K562 (cell line): ENCODE results near the gene PLK5. TPM values are rescaled to one million over a fixed set of nuclear protein-coding genes. Genes with fewer than 3 reads are reported as not detected.

ENCODE experiments used
- ATAC-seq: fragments of 200-7000 bp; cut with Tn5 transposase; 3 replicates; pipeline ENCODE4 v1.9.1; 2020; ENCODE audit warnings: moderate library complexity
- BruUV-seq: library from RNA; stranded (reverse); fragments of 400-500 nt; replicated peaks from 2 replicates; lab custom pipeline; 2021; lab: Mats Ljungman, UMichigan
- CTCF ChIA-PET: fragments of 300-600 bp; formaldehyde crosslinking; extraction: SDS; loops from one replicate; lab custom pipeline; 2021; ENCODE audit warnings: low intra/inter-chr PET ratio; lab: Yijun Ruan, JAX
- POLR2A ChIA-PET: fragments of 300-600, 350-650 bp; sonication (Branson Sonifier 250); formaldehyde crosslinking; extraction: SDS; loops from one replicate; lab custom pipeline; 2021; ENCODE audit warnings: antibody characterized with exemption, inconsistent platforms; lab: Yijun Ruan, JAX
- DNase-seq, 4 experiments: peaks; one replicate each; pipeline versions ENCODE4 v3.0.0 to v3.0.0-alpha.2; 2011 to 2018; ENCODE audit warnings: low spot score in 3 of 4, mixed read lengths in 3 of 4; ENCODE audit errors: extremely low read depth in 1 of 4
- FAIRE-seq: peaks from 2 replicates; lab custom pipeline; 2011; peaks lifted over from hg19 to GRCh38; lab: Jason Lieb, UNC
- H2AFZ ChIP-seq: 2 replicates; pipeline ENCODE4 v1.6.0; 2011; ENCODE audit warnings: low read depth, low read length, control low read depth, inconsistent platforms
- H3K27ac ChIP-seq: fragments of 200-600 bp; 3 replicates; pipeline ENCODE4 v1.8.0; 2011; ENCODE audit warnings: low read depth, mild to moderate bottlenecking, control low read depth, inconsistent platforms, low read length, moderate library complexity, mixed read lengths; ENCODE audit errors: extremely low read depth
- H3K27me3 ChIP-seq, 2 experiments: fragments of 300-600 bp in 1 of 2; 2 replicates in 1 of 2; 3 replicates in 1 of 2; pipeline versions ENCODE4 v1.6.0 to v1.8.0; 2011; ENCODE audit warnings: inconsistent platforms in 2 of 2, low read length in 2 of 2, mild to moderate bottlenecking in 1 of 2, mixed read lengths in 1 of 2, moderate library complexity in 1 of 2; ENCODE audit not compliant: control insufficient read depth in 2 of 2, insufficient read depth in 2 of 2
- H3K36me3 ChIP-seq: fragments of 300-600 bp; 3 replicates; pipeline ENCODE4 v1.8.0; 2011; ENCODE audit warnings: mild to moderate bottlenecking, low read length, inconsistent platforms; ENCODE audit not compliant: control insufficient read depth, insufficient read depth
- H3K4me1 ChIP-seq, 2 experiments: fragments of 200-600 bp in 1 of 2; replicated peaks in 1 of 2; 2 replicates in 1 of 2; 3 replicates in 1 of 2; pipeline versions ENCODE4 v1.5.1 to v1.8.0; 2011; ENCODE audit warnings: inconsistent platforms in 2 of 2, low read length in 2 of 2, mild to moderate bottlenecking in 1 of 2, mixed read lengths in 1 of 2, moderate library complexity in 1 of 2; ENCODE audit not compliant: control insufficient read depth in 2 of 2, insufficient read depth in 2 of 2
- H3K4me2 ChIP-seq: 2 replicates; pipeline ENCODE4 v1.6.1; 2011; ENCODE audit warnings: low read length, control low read depth, inconsistent platforms, mixed read lengths; ENCODE audit not compliant: insufficient read depth
- H3K4me3 ChIP-seq: fragments of 200-600 bp; sonication (generic), shearing (Covaris generic); 2 replicates; pipeline ENCODE4 v1.5.1; 2016; ENCODE audit warnings: control low read depth, inconsistent platforms
- H3K79me2 ChIP-seq: fragments of 200-600 bp; 3 replicates; pipeline ENCODE4 v1.8.0; 2011; ENCODE audit warnings: low read length, inconsistent platforms; ENCODE audit not compliant: control insufficient read depth, insufficient read depth
- H3K9ac ChIP-seq, 2 experiments: 2 replicates each; pipeline versions ENCODE4 v1.6.0 to v1.6.1; 2011; ENCODE audit warnings: low read depth in 2 of 2, low read length in 2 of 2, control low read depth in 1 of 2, inconsistent platforms in 1 of 2, mild to moderate bottlenecking in 1 of 2, mixed read lengths in 1 of 2; ENCODE audit not compliant: insufficient read depth in 1 of 2
- H3K9me1 ChIP-seq: one replicate; pipeline ENCODE4 v1.6.0; 2011; ENCODE audit warnings: inconsistent platforms, mild to moderate bottlenecking, low read length, moderate library complexity; ENCODE audit not compliant: control insufficient read depth, insufficient read depth
- H3K9me3 ChIP-seq: replicated peaks from 2 replicates; pipeline ENCODE4 v1.5.1; 2011; ENCODE audit warnings: low read depth, low read length, inconsistent platforms; ENCODE audit not compliant: control insufficient read depth, insufficient read depth
- H4K20me1 ChIP-seq: replicated peaks from 2 replicates; pipeline ENCODE4 v1.6.1; 2011; ENCODE audit warnings: low read length, inconsistent platforms, mixed read lengths; ENCODE audit not compliant: control insufficient read depth, insufficient read depth
- ATF1 ChIP-seq, 2 experiments: fragments of 450-650 bp in 1 of 2; IDR thresholded peaks; 2 replicates each; pipeline ENCODE4 v1.6.1; 2016; ENCODE audit warnings: missing compliant biosample characterization in 1 of 2, missing genetic modification characterization in 1 of 2
- ELF2 ChIP-seq: fragments of 250-450 bp; sonication (Bioruptor Pico); IDR thresholded peaks from 2 replicates; pipeline ENCODE4 v1.5.0; 2021; ENCODE audit warnings: mild to moderate bottlenecking
- U2AF1 ChIP-seq: fragments of 200-400 bp; formaldehyde crosslinking; optimal IDR thresholded peaks from 2 replicates; pipeline ENCODE3; 2017; ENCODE audit warnings: mild to moderate bottlenecking, low read depth, low read length, moderate library complexity
- XRCC4 ChIP-seq: IDR thresholded peaks from one replicate; pipeline ENCODE4 v1.6.1; 2011; ENCODE audit not compliant: insufficient read depth, insufficient read length; ENCODE audit errors: extremely low read depth
- ZBED1 ChIP-seq: IDR thresholded peaks from 2 replicates; pipeline ENCODE4 v1.6.1; 2014
- ZFP36 ChIP-seq: fragments of 150-350 bp; IDR thresholded peaks from 2 replicates; pipeline ENCODE4 v1.6.1; 2018; ENCODE audit warnings: low read length, low read depth; ENCODE audit not compliant: partially characterized antibody
- WGBS: fragments of 100-300 bp; shearing (Covaris generic); methylation state at CpG from one replicate; pipeline ENCODE4 v1.1.6; 2016; ENCODE audit warnings: low coverage, mixed read lengths; ENCODE audit not compliant: insufficient coverage; ENCODE audit errors: missing lambda C conversion rate; 5-methylcytosine and 5-hydroxymethylcytosine counted together
- in situ Hi-C: fragments of 300-500 bp; cut with MboI; formaldehyde crosslinking; loops from 4 replicates; pipeline ENCODE4 v1.15.0; 2018; ENCODE audit warnings: inconsistent platforms, mixed read lengths
- intact Hi-C: fragments of 100-400 bp; cut with micrococcal nuclease; formaldehyde crosslinking; loops from 2 replicates; pipeline ENCODE4 v1.14.2; 2022
- polyA plus RNA-seq, 8 experiments: library from polyadenylated mRNA; depleted of rRNA in 4 of 8; stranded (reverse) in 5 of 8; unstranded in 3 of 8; fragments of >200 nt; fragmentation: Nextera tagmentation in 2 of 8; fragmentation: Illumina TruSeq in 1 of 8; extraction: Ambion mirVana in 2 of 8; extraction: Trizol in 1 of 8; gene quantifications; 2 replicates each; pipeline versions ENCODE4 v1.2.1 to v1.2.3, GENCODE V29; 2011 to 2014; ENCODE audit warnings: inconsistent platforms in 1 of 8, missing spikeins in 1 of 8
- total RNA-seq, 7 experiments: library from RNA; depleted of rRNA in 6 of 7; stranded (reverse); fragments of >200 nt in 6 of 7; fragmentation: Illumina TruSeq in 2 of 7; extraction: Trizol in 2 of 7; gene quantifications; 2 replicates each; pipeline versions ENCODE4 v1.2.1 to v1.2.3, GENCODE V29; 2011 to 2021; ENCODE audit warnings: low replicate concordance in 1 of 7
- TF ChIP-seq, protein P1 (sequence below): IDR thresholded peaks from 2 replicates; pipeline ENCODE4 v1.6.1; 2011; ENCODE audit not compliant: insufficient read length; ENCODE audit errors: extremely low read depth
- TF ChIP-seq, protein P2 (sequence below), 2 experiments: fragments of 450-650 bp in 1 of 2; sonication (generic) in 1 of 2; formaldehyde crosslinking in 1 of 2; IDR thresholded peaks; 2 replicates each; pipeline versions ENCODE4 v1.7.1 to v1.9.0; 2016 to 2022; ENCODE audit warnings: inconsistent platforms in 1 of 2, mild to moderate bottlenecking in 1 of 2, missing genetic modification reagents in 1 of 2

PLK5 gene
- total and polyA plus RNA-seq, 9 of the 15 experiments (the other 6 are each of a cell fraction or from before 2014, with no cell fraction given), result 0.04 to 0.23 (median 0.11) TPM; not detected in 5

DNA sequence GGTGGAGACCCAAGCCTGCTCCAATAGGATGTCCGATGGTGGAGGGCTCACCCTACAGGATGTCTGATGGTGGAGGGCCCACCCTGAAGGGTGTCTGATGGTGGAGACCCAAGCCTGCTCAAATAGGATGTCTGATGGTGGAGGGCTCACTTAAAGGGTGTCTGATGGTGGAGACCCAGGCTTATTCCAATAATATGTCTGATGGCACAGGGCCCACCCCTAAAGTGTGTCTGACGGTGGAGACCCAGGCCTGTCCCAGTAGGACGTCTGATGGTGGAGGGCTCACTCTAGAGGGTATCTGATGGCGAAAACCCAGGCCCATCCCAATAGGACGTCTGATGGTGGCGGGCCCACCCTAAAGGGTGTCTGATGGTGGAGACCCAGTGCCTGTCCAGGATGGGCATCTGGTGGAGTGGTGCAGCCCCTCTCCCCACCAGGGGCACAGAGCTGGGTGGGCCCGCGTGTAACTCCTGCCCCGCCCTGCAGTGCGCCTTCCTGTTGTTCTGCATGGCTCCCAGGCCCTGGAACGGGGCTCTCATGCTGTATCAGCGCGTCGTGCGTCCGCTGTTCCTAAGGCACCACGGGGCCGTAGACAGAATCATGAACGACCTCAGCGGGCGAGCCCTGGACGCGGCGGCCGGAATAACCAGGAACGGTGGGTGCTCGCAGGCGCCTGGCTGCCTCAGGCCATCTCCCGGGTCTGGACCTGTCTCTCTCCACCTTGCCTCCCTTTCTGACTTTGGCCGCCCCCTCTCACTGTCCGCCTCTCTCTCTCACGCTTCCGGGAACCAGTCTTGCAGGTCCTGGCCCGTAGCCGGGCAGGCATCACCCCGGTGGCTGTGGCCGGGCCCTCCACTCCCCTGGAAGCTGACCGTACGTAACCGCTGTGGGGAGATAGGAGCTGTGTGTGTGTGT, 27.8 kb upstream of the PLK5 start:
- POLR2A ChIA-PET, result no interaction called here
- Histone ChIP-seq H3K4me2 (no peak overlapping the region), H3K9me1 (no peaks in the 10 kb centered on the region), H3K79me2 (peaks cover 26% of the 10 kb centered on the region), H3K9ac (peak overlapping the region in 1 of 2 experiments; percentile 75; a peak in 2 of 4 replicates), H2AFZ (no peak overlapping the region), H3K27me3 (no peaks in the 10 kb centered on the region), H3K27ac (no peak overlapping the region), H3K4me3 (no peak overlapping the region), H3K9me3 (no peaks in the 10 kb centered on the region), H3K4me1 (peaks cover 21 to 87% of the 10 kb centered on the region in 2 experiments), H3K36me3 (no peaks in the 10 kb centered on the region), H4K20me1 (peaks cover 6% of the 10 kb centered on the region; the same call in 1 of the 2 replicates)
- in situ Hi-C loops (no loop called here), intact Hi-C loops (no loop called here)
- FAIRE-seq (no peak), DNase-seq (no peak), ATAC-seq (no peak)
- 73% methylated on average over 34 of the region's 40 CpGs for WGBS
- CTCF ChIA-PET, result no interaction called here
- BruUV-seq, result no TSS peak
- TF ChIP-seq ZBED1, result no peak
- TF ChIP-seq, protein P1, sequence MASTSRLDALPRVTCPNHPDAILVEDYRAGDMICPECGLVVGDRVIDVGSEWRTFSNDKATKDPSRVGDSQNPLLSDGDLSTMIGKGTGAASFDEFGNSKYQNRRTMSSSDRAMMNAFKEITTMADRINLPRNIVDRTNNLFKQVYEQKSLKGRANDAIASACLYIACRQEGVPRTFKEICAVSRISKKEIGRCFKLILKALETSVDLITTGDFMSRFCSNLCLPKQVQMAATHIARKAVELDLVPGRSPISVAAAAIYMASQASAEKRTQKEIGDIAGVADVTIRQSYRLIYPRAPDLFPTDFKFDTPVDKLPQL, result no peak
- TF ChIP-seq, protein P2, sequence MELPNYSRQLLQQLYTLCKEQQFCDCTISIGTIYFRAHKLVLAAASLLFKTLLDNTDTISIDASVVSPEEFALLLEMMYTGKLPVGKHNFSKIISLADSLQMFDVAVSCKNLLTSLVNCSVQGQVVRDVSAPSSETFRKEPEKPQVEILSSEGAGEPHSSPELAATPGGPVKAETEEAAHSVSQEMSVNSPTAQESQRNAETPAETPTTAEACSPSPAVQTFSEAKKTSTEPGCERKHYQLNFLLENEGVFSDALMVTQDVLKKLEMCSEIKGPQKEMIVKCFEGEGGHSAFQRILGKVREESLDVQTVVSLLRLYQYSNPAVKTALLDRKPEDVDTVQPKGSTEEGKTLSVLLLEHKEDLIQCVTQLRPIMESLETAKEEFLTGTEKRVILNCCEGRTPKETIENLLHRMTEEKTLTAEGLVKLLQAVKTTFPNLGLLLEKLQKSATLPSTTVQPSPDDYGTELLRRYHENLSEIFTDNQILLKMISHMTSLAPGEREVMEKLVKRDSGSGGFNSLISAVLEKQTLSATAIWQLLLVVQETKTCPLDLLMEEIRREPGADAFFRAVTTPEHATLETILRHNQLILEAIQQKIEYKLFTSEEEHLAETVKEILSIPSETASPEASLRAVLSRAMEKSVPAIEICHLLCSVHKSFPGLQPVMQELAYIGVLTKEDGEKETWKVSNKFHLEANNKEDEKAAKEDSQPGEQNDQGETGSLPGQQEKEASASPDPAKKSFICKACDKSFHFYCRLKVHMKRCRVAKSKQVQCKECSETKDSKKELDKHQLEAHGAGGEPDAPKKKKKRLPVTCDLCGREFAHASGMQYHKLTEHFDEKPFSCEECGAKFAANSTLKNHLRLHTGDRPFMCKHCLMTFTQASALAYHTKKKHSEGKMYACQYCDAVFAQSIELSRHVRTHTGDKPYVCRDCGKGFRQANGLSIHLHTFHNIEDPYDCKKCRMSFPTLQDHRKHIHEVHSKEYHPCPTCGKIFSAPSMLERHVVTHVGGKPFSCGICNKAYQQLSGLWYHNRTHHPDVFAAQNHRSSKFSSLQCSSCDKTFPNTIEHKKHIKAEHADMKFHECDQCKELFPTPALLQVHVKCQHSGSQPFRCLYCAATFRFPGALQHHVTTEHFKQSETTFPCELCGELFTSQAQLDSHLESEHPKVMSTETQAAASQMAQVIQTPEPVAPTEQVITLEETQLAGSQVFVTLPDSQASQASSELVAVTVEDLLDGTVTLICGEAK (IDR thresholded peaks at IDR 0.05), result no peak
- TF ChIP-seq, protein P2 (CRISPR knock-in tag; IDR thresholded peaks at IDR 0.05), result no peak
- no peak for TF ChIP-seq U2AF1
- peak; percentile 80 for TF ChIP-seq ZFP36
- no peak for TF ChIP-seq XRCC4
- no peak for TF ChIP-seq ATF1 (CRISPR knock-in tag; IDR thresholded peaks at IDR 0.05)
- TF ChIP-seq ATF1 (tag; IDR thresholded peaks at IDR 0.05), result no peak
- TF ChIP-seq ELF2, result no peak
